LNCaP clone FGC (cell line): ENCODE data around the gene CLPTM1L.

Experiments
- DNase-seq: peaks from one replicate; pipeline ENCODE4 v3.0.0-alpha.2; 2011; ENCODE audit warnings: low read depth
- H3K4me3 ChIP-seq: 2 replicates; pipeline ENCODE4 v1.5.1; 2011; ENCODE audit warnings: mild to moderate bottlenecking, low read depth, low read length, control low read depth
- CTCF ChIP-seq: IDR thresholded peaks from 2 replicates; pipeline ENCODE4 v1.5.1; 2012; ENCODE audit warnings: mild to moderate bottlenecking; ENCODE audit not compliant: control insufficient read depth, insufficient read depth; ENCODE audit errors: extremely low read depth

The CLPTM1L gene

GRCh38 chr5:1320436-1321344 lies 24.2 kb downstream of the CLPTM1L start:
- no peak overlapping the region for H3K4me3 ChIP-seq
- DNase-seq = no peak
- no peak for TF ChIP-seq CTCF

GRCh38 chr5:1319436-1320256 lies 25.3 kb downstream of the CLPTM1L start:
- no peak for DNase-seq
- TF ChIP-seq CTCF = no peak
- no peak overlapping the region for H3K4me3 ChIP-seq

GRCh38 chr5:1318659-1319251 lies 26.1 kb downstream of the CLPTM1L start:
- no peak overlapping the region for H3K4me3 ChIP-seq
- no peak for DNase-seq
- no peak for TF ChIP-seq CTCF

GRCh38 chr5:1317921-1318565 lies 26.9 kb downstream of the CLPTM1L start:
- H3K4me3 ChIP-seq = no peak overlapping the region
- no peak for TF ChIP-seq CTCF

GRCh38 chr5:1316588-1317340 lies 28.1 kb downstream of the CLPTM1L start:
- H3K4me3 ChIP-seq = no peak overlapping the region

More at GRCh38 chr5:1317921-1318565, 26.9 kb downstream of the CLPTM1L start:
- no peak for DNase-seq

More at GRCh38 chr5:1316588-1317340, 28.1 kb downstream of the CLPTM1L start:
- no peak for TF ChIP-seq CTCF
- DNase-seq = no peak
